ENCODE results near the gene HTR2B. TPM values are rescaled to one million over a fixed set of nuclear protein-coding genes. Genes with fewer than 3 reads are reported as not detected.

HTR2B gene
- total RNA-seq = 31.1 and 92.5 TPM in 2 replicates
- polyA plus RNA-seq = 12.6 and 26.0 TPM in 2 replicates
- polyA plus RNA-seq (2012) = 6.9 and 15.9 TPM in 2 replicates
- 5.2 and 5.6 TPM in 2 replicates for polyA minus RNA-seq (ENCODE audit: low replicate concordance)

GRCh38 chr2:231124838-231125568, at the start of gene HTR2B:
Gene HTR2B (minus strand): TSS chr2:231125042. CDS start chr2:231123764, 1,278 bp downstream.
- Histone ChIP-seq H3K27me3 (ENCODE audit: control insufficient read depth, insufficient read depth, low read length) (no peaks in the 10 kb centered on the region), H3K27ac (ENCODE audit: insufficient read depth, low read length) (peak within 1 kb of the TSS; percentile 29), H3K4me1 (ENCODE audit: control insufficient read depth, extremely low read depth, insufficient read depth, low read length) (peaks cover 3% of the 10 kb centered on the region), H3K9me3 (ENCODE audit: control insufficient read depth, insufficient read depth, low read depth, low read length) (no peaks in the 10 kb centered on the region), H2AFZ (ENCODE audit: low read length) (no peak within 1 kb of the TSS), H3K4me2 (ENCODE audit: extremely low read depth, insufficient read depth, low read length) (peak within 1 kb of the TSS; percentile 83), H3K36me3 (ENCODE audit: control insufficient read depth, insufficient read depth, low read length) (no peaks in the 10 kb centered on the region), H3K79me2 (ENCODE audit: control insufficient read depth, insufficient read depth, low read length) (peaks cover 2% of the 10 kb centered on the region), H3K9ac (ENCODE audit: insufficient read depth, low read length) (no peak within 1 kb of the TSS), H4K20me1 (ENCODE audit: control insufficient read depth, extremely low read depth, insufficient read depth, low read length) (no peaks in the 10 kb centered on the region), H3K4me3 (replicated peaks in 1 of 4; ENCODE audit: control extremely low read depth in 1 of 4, insufficient read depth in 1 of 4, low read depth in 3 of 4, low read length in 4 of 4) (peak within 1 kb of the TSS; percentile 8 to 58 (median 38))
- TF ChIP-seq CTCF (conservative IDR thresholded peaks at IDR 0.05 in 1 of 2, IDR thresholded peaks at IDR 0.05 in 1 of 2; ENCODE audit: low read depth in 1 of 2, low read length in 2 of 2) = no peak
- TF ChIP-seq EZH2 (IDR thresholded peaks at IDR 0.05; ENCODE audit: low read length, missing control alignments) = no peak
- peak; percentile 25 to 67 for DNase-seq (ENCODE audit: low read depth in 2 of 2)

GRCh38 chr2:231174211-231174651, 49.4 kb upstream of the HTR2B start:
- DNase-seq (ENCODE audit: low read depth in 2 of 2) = no peak
- Histone ChIP-seq H3K27me3 (ENCODE audit: control insufficient read depth, insufficient read depth, low read length) (no peaks in the 10 kb centered on the region), H3K4me1 (ENCODE audit: control insufficient read depth, extremely low read depth, insufficient read depth, low read length) (peaks cover 5% of the 10 kb centered on the region), H4K20me1 (ENCODE audit: control insufficient read depth, extremely low read depth, insufficient read depth, low read length) (no peaks in the 10 kb centered on the region), H3K79me2 (ENCODE audit: control insufficient read depth, insufficient read depth, low read length) (no peaks in the 10 kb centered on the region), H3K9ac (ENCODE audit: insufficient read depth, low read length) (no peak overlapping the region), H3K36me3 (ENCODE audit: control insufficient read depth, insufficient read depth, low read length) (peaks cover 2% of the 10 kb centered on the region), H3K27ac (ENCODE audit: insufficient read depth, low read length) (no peak overlapping the region), H3K4me2 (ENCODE audit: extremely low read depth, insufficient read depth, low read length) (no peak overlapping the region), H3K9me3 (ENCODE audit: control insufficient read depth, insufficient read depth, low read depth, low read length) (no peaks in the 10 kb centered on the region), H2AFZ (ENCODE audit: low read length) (no peak overlapping the region), H3K4me3 (replicated peaks in 1 of 4; ENCODE audit: control extremely low read depth in 1 of 4, insufficient read depth in 1 of 4, low read depth in 3 of 4, low read length in 4 of 4) (no peak overlapping the region)
- TF ChIP-seq CTCF (conservative IDR thresholded peaks at IDR 0.05 in 1 of 2, IDR thresholded peaks at IDR 0.05 in 1 of 2; ENCODE audit: low read depth in 1 of 2, low read length in 2 of 2) (no peak), EZH2 (IDR thresholded peaks at IDR 0.05; ENCODE audit: low read length, missing control alignments) (no peak)

- no peak overlapping the region for H3K9ac ChIP-seq (ENCODE audit: insufficient read depth, low read length)
- TF ChIP-seq CTCF (conservative IDR thresholded peaks at IDR 0.05 in 1 of 2, IDR thresholded peaks at IDR 0.05 in 1 of 2; ENCODE audit: low read depth in 1 of 2, low read length in 2 of 2) (no peak), EZH2 (IDR thresholded peaks at IDR 0.05; ENCODE audit: low read length, missing control alignments) (no peak)
- H3K79me2 ChIP-seq (ENCODE audit: control insufficient read depth, insufficient read depth, low read length) = no peaks in the 10 kb centered on the region
- no peak overlapping the region for H3K27ac ChIP-seq (ENCODE audit: insufficient read depth, low read length)
- peaks cover 5% of the 10 kb centered on the region for H3K4me1 ChIP-seq (ENCODE audit: control insufficient read depth, extremely low read depth, insufficient read depth, low read length)
- H3K4me3 ChIP-seq (replicated peaks in 1 of 4; ENCODE audit: control extremely low read depth in 1 of 4, insufficient read depth in 1 of 4, low read depth in 3 of 4, low read length in 4 of 4) = no peak overlapping the region
- no peak overlapping the region for H2AFZ ChIP-seq (ENCODE audit: low read length)
- H3K36me3 ChIP-seq (ENCODE audit: control insufficient read depth, insufficient read depth, low read length) = peaks cover 6% of the 10 kb centered on the region
- no peaks in the 10 kb centered on the region for H3K27me3 ChIP-seq (ENCODE audit: control insufficient read depth, insufficient read depth, low read length)
- H3K4me2 ChIP-seq (ENCODE audit: extremely low read depth, insufficient read depth, low read length) = no peak overlapping the region
- DNase-seq (ENCODE audit: low read depth in 2 of 2) = peak in 1 of 2 donors; percentile 76
- no peaks in the 10 kb centered on the region for H3K9me3 ChIP-seq (ENCODE audit: control insufficient read depth, insufficient read depth, low read depth, low read length)
- H4K20me1 ChIP-seq (ENCODE audit: control insufficient read depth, extremely low read depth, insufficient read depth, low read length) = no peaks in the 10 kb centered on the region
These were observed 47.2 kb upstream of the HTR2B start for GRCh38 chr2:231172025-231172424.

Data from fibroblast of lung (primary cell).